ENCODE data around the gene UQCC2.

UQCC2 gene

GRCh38 chr6:33744001-33744848 is 32.7 kb upstream of the UQCC2 start:
- peak; percentile 72 for DNase-seq

- DNase-seq, result no peak
These were observed 31.3 kb upstream of the UQCC2 start for GRCh38 chr6:33742837-33743236.

- DNase-seq, result no peak
These were observed 30.6 kb upstream of the UQCC2 start for GRCh38 chr6:33742092-33742491.

- DNase-seq, result no peak
These were observed 29.3 kb upstream of the UQCC2 start for GRCh38 chr6:33740794-33741193.

GRCh38 chr6:33740204-33740608 is 28.7 kb upstream of the UQCC2 start:
- no peak for DNase-seq

GRCh38 chr6:33739571-33739970 is 28.1 kb upstream of the UQCC2 start:
- DNase-seq, result no peak

- no peak for DNase-seq
These were observed 27.4 kb upstream of the UQCC2 start for GRCh38 chr6:33738879-33739278.

GRCh38 chr6:33738153-33738552 is 26.7 kb upstream of the UQCC2 start:
- no peak for DNase-seq

- DNase-seq, result no peak
These were observed 25.9 kb upstream of the UQCC2 start for GRCh38 chr6:33737267-33738026.

GRCh38 chr6:33735216-33735615 is 23.7 kb upstream of the UQCC2 start:
- no peak for DNase-seq

GRCh38 chr6:33733709-33734007 is 22.2 kb upstream of the UQCC2 start:
- DNase-seq, result no peak

- DNase-seq, result no peak
These were observed 21.6 kb upstream of the UQCC2 start for GRCh38 chr6:33732817-33733708.

GRCh38 chr6:33732385-33732784 is 20.9 kb upstream of the UQCC2 start:
- DNase-seq, result no peak

GRCh38 chr6:33731751-33732282 is 20.3 kb upstream of the UQCC2 start:
- DNase-seq, result no peak

GRCh38 chr6:33731035-33731434 is 19.5 kb upstream of the UQCC2 start:
- DNase-seq, result no peak

- no peak for DNase-seq
These were observed 19.1 kb upstream of the UQCC2 start for GRCh38 chr6:33730611-33731010.

GRCh38 chr6:33729059-33729458 is 17.6 kb upstream of the UQCC2 start:
- no peak for DNase-seq

GRCh38 chr6:33728438-33728837 is 16.9 kb upstream of the UQCC2 start:
- DNase-seq, result no peak

- no peak for DNase-seq
These were observed 16.4 kb upstream of the UQCC2 start for GRCh38 chr6:33727932-33728331.

- DNase-seq, result no peak
These were observed 15.6 kb upstream of the UQCC2 start for GRCh38 chr6:33727126-33727525.

- no peak for DNase-seq
These were observed 15.2 kb upstream of the UQCC2 start for GRCh38 chr6:33726696-33727095.

GRCh38 chr6:33725891-33726673 is 14.6 kb upstream of the UQCC2 start:
- no peak for DNase-seq
